DOHH2 (cell line): ENCODE data around the gene PAPOLA.

Experiments
- H3F3A ChIP-seq: fragments of 200-600 bp; sonication (generic), shearing (Covaris generic); 2 replicates; pipeline ENCODE4 v1.6.0; 2016; ENCODE audit warnings: antibody characterized with exemption, mild to moderate bottlenecking; ENCODE audit not compliant: control insufficient read depth, insufficient read depth
- H3K27ac ChIP-seq: fragments of 200-600 bp; sonication (generic); 2 replicates; pipeline ENCODE4 v1.5.1; 2014; ENCODE audit warnings: low read depth, mild to moderate bottlenecking, low read length, moderate library complexity
- H3K27me3 ChIP-seq: fragments of 200-600 bp; sonication (generic); 2 replicates; pipeline ENCODE4 v1.6.1; 2014; ENCODE audit warnings: mild to moderate bottlenecking, low read length, mixed read lengths; ENCODE audit not compliant: control insufficient read depth
- H3K36me3 ChIP-seq: fragments of 200-600 bp; sonication (generic); 2 replicates; pipeline ENCODE4 v1.6.1; 2014; ENCODE audit warnings: mild to moderate bottlenecking, low read length, moderate library complexity, mixed read lengths; ENCODE audit not compliant: control insufficient read depth
- H3K4me1 ChIP-seq: fragments of 200-600 bp; sonication (generic); 2 replicates; pipeline ENCODE4 v1.6.1; 2014; ENCODE audit warnings: mild to moderate bottlenecking, low read length, mixed read lengths; ENCODE audit not compliant: control insufficient read depth
- H3K4me2 ChIP-seq: fragments of 200-600 bp; sonication (generic); 2 replicates; pipeline ENCODE4 v1.6.0; 2014; ENCODE audit warnings: mild to moderate bottlenecking, low read length, moderate library complexity
- H3K4me3 ChIP-seq: fragments of 200-600 bp; sonication (generic); 2 replicates; pipeline ENCODE4 v1.5.1; 2014; ENCODE audit warnings: mild to moderate bottlenecking, low read length, mixed read lengths
- H3K79me2 ChIP-seq: fragments of 200-600 bp; sonication (generic); 2 replicates; pipeline ENCODE4 v1.6.1; 2014; ENCODE audit warnings: mild to moderate bottlenecking, low read length, mixed read lengths; ENCODE audit not compliant: control insufficient read depth
- H3K9me2 ChIP-seq: fragments of 200-600 bp; sonication (generic); replicated peaks from 2 replicates; pipeline ENCODE4 v1.6.1; 2014; ENCODE audit warnings: mild to moderate bottlenecking, low read length, mixed read lengths; ENCODE audit not compliant: control insufficient read depth
- H3K9me3 ChIP-seq: fragments of 200-600 bp; sonication (generic); 2 replicates; pipeline ENCODE4 v1.6.1; 2014; ENCODE audit warnings: antibody characterized with exemption, low read length, mixed read lengths; ENCODE audit not compliant: control insufficient read depth, insufficient read depth
- H4K20me1 ChIP-seq: fragments of 200-600 bp; sonication (generic); 2 replicates; pipeline ENCODE4 v1.6.0; 2014; ENCODE audit warnings: low read depth, mild to moderate bottlenecking, antibody characterized with exemption, low read length, moderate library complexity; ENCODE audit not compliant: control insufficient read depth, insufficient read depth
- EZH2phosphoT487 ChIP-seq: fragments of 200-600 bp; sonication (generic); IDR thresholded peaks from 2 replicates; pipeline ENCODE4 v1.6.1; 2017; ENCODE audit warnings: borderline replicate concordance, mild to moderate bottlenecking, antibody characterized with exemption, low read length, moderate library complexity, mixed read lengths
- TF ChIP-seq, protein P1 (sequence below): fragments of 200-600 bp; sonication (generic); IDR thresholded peaks from one replicate; pipeline ENCODE4 v1.5.1; 2014; ENCODE audit warnings: antibody characterized with exemption, mild to moderate bottlenecking, low read depth, low read length; ENCODE audit not compliant: poor library complexity, severe bottlenecking

Gene PAPOLA

DNA sequence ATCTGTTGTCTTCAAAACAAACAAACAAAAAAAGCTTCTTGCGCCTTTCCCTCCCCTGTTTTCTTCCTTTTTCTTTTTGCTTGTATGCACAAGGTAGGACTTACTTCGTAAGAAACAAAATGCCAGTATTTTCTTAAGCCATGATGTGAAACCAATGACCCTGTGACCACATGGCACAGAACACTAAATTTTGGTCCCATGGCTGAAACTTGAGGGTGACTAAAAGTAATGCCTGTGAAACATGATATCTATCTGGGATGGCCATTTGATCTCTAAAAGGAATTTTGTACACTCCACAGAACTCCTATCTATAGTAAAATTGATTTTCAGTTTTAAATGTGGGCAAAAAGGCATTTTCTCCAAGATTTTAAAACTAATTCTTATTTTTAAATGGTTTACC is 63.6 kb downstream of the PAPOLA start:
- H3K27me3 ChIP-seq: no peaks in the 10 kb centered on the region
- H3K79me2 ChIP-seq: no peaks in the 10 kb centered on the region
- H3F3A ChIP-seq: peaks cover 6% of the 10 kb centered on the region; the same call in 1 of the 2 replicates
- no peaks in the 10 kb centered on the region for H3K9me3 ChIP-seq
- peaks cover 5% of the 10 kb centered on the region; the same call in 1 of the 2 replicates for H4K20me1 ChIP-seq
- TF ChIP-seq, protein P1, sequence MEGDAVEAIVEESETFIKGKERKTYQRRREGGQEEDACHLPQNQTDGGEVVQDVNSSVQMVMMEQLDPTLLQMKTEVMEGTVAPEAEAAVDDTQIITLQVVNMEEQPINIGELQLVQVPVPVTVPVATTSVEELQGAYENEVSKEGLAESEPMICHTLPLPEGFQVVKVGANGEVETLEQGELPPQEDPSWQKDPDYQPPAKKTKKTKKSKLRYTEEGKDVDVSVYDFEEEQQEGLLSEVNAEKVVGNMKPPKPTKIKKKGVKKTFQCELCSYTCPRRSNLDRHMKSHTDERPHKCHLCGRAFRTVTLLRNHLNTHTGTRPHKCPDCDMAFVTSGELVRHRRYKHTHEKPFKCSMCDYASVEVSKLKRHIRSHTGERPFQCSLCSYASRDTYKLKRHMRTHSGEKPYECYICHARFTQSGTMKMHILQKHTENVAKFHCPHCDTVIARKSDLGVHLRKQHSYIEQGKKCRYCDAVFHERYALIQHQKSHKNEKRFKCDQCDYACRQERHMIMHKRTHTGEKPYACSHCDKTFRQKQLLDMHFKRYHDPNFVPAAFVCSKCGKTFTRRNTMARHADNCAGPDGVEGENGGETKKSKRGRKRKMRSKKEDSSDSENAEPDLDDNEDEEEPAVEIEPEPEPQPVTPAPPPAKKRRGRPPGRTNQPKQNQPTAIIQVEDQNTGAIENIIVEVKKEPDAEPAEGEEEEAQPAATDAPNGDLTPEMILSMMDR: no peak
- no peak for TF ChIP-seq EZH2phosphoT487
- no peaks in the 10 kb centered on the region for H3K9me2 ChIP-seq
- peaks cover 13% of the 10 kb centered on the region for H3K4me1 ChIP-seq
- no peak overlapping the region for H3K4me2 ChIP-seq
- no peak overlapping the region for H3K27ac ChIP-seq
- H3K36me3 ChIP-seq: peaks cover 68% of the 10 kb centered on the region
- H3K4me3 ChIP-seq: no peak overlapping the region

DNA sequence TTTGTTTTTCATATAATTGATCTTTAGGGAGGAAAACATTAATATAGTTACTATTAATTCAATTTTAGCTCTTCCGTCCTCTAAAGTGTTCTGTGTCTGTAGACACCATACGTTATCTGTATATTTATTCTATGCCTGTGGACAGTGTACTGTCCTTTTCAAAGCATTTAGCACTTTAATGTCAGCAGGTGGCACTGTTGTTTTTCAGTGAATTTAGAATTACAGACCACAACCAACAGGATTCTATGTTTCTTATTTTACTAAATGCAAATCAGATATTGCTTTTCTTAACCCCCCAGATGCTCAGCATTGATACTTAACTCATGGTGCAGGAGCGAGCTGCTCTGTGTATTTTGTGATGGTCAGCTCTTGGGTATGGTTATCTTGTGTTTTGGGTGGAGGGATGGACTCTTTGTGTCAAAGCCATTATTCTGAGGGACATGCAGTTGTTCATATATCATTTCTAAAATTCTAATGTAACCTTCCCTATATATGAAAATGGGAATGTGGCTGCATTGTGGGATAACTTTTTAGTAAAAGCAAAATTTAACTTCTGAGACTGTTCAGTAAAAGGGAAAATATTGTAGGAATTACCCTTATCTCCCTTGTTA is 65.2 kb downstream of the PAPOLA start:
- H3K36me3 ChIP-seq: peaks cover 58% of the 10 kb centered on the region
- no peak for TF ChIP-seq EZH2phosphoT487
- TF ChIP-seq, protein P1: peak; percentile 78
- no peaks in the 10 kb centered on the region for H3K27me3 ChIP-seq
- no peaks in the 10 kb centered on the region for H3K9me3 ChIP-seq
- H3K4me3 ChIP-seq: no peak overlapping the region
- no peak overlapping the region for H3K27ac ChIP-seq
- no peaks in the 10 kb centered on the region for H3K79me2 ChIP-seq
- H3F3A ChIP-seq: peaks cover 6% of the 10 kb centered on the region; the same call in 1 of the 2 replicates
- H3K4me1 ChIP-seq: peaks cover 13% of the 10 kb centered on the region
- no peaks in the 10 kb centered on the region for H3K9me2 ChIP-seq
- peaks cover 7% of the 10 kb centered on the region; the same call in 1 of the 2 replicates for H4K20me1 ChIP-seq
- no peak overlapping the region for H3K4me2 ChIP-seq

DNA sequence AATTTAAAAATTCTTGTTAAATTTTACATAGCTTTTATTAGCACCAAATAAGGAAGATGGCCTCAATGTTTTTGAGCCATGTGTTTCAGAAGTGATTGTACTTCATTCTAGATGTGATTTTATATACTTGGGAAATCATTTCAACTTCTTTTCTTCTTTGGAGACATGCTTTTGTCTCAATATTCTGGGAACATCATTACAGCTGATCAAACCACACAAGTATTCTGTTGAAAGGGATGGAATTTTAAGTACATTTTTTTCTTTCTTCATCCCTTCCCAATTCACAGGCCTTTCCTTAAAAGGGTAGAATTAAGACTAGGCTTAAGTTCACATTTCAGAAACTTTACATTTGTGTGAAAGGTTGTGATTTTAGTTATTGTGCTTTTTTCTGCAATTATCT is 66.4 kb downstream of the PAPOLA start:
- no peaks in the 10 kb centered on the region for H3K79me2 ChIP-seq
- no peaks in the 10 kb centered on the region for H3K27me3 ChIP-seq
- no peaks in the 10 kb centered on the region for H3K9me2 ChIP-seq
- no peaks in the 10 kb centered on the region for H3K9me3 ChIP-seq
- H4K20me1 ChIP-seq: peaks cover 7% of the 10 kb centered on the region; the same call in 1 of the 2 replicates
- no peak overlapping the region for H3K27ac ChIP-seq
- no peak for TF ChIP-seq EZH2phosphoT487
- TF ChIP-seq, protein P1: no peak
- H3F3A ChIP-seq: no peaks in the 10 kb centered on the region
- H3K4me1 ChIP-seq: peaks cover 14% of the 10 kb centered on the region
- H3K36me3 ChIP-seq: peaks cover 48% of the 10 kb centered on the region
- H3K4me2 ChIP-seq: no peak overlapping the region
- H3K4me3 ChIP-seq: no peak overlapping the region
